Natural killer cell treated with Interleukin-12 subunit alpha and Interleukin-12 subunit beta and Interleukin-15 and Interleukin-18, amount 100 ng/mL, for 72 hours (primary cell): Measurements from ENCODE around the gene RPL10A. TPM values are rescaled to one million over a fixed set of nuclear protein-coding genes. Genes with fewer than 3 reads are reported as not detected.

Experiments used
- ATAC-seq, 2 donors: fragments of 150-1000 bp; cut with Tn5 transposase in 1 of 2; sonication (Bioruptor Pico), chemical (Tn5 transposase) in 1 of 2; 2 replicates each; pipeline ENCODE4 v1.10.0; 2021
- DNase-seq: peaks from one replicate; pipeline ENCODE4 v3.0.0; 2022; ENCODE audit warnings: low spot score
- H3K27ac Mint-ChIP-seq, 2 donors: 1 replicate in 1 of 2; 2 replicates in 1 of 2; pipeline ENCODE4 v1.8.0; 2022; ENCODE audit warnings: mixed read lengths in 2 of 2, mild to moderate bottlenecking in 1 of 2, moderate library complexity in 1 of 2
- H3K27me3 Mint-ChIP-seq, 2 donors: 1 replicate in 1 of 2; 2 replicates in 1 of 2; pipeline ENCODE4 v1.8.0; 2022; ENCODE audit warnings: mixed read lengths in 2 of 2
- H3K36me3 Mint-ChIP-seq: one replicate; pipeline ENCODE4 v1.8.0; 2022; ENCODE audit warnings: mixed read lengths
- H3K4me1 Mint-ChIP-seq, 2 donors: 1 replicate in 1 of 2; 2 replicates in 1 of 2; pipeline ENCODE4 v1.8.0; 2022; ENCODE audit warnings: low read depth in 2 of 2, mixed read lengths in 2 of 2, mild to moderate bottlenecking in 1 of 2
- H3K4me3 Mint-ChIP-seq: one replicate; pipeline ENCODE4 v1.8.0; 2022; ENCODE audit warnings: mixed read lengths
- H3K9me3 Mint-ChIP-seq: 2 replicates; pipeline ENCODE4 v1.8.0; 2022; ENCODE audit warnings: mixed read lengths
- total RNA-seq, 2 donors: library from RNA; stranded (reverse); gene quantifications; one replicate each; pipeline ENCODE4 v1.2.3, GENCODE V29; 2022

Gene RPL10A
- total RNA-seq, 2 donors from 2014 or later = 874 to 1,110 TPM

DNA sequence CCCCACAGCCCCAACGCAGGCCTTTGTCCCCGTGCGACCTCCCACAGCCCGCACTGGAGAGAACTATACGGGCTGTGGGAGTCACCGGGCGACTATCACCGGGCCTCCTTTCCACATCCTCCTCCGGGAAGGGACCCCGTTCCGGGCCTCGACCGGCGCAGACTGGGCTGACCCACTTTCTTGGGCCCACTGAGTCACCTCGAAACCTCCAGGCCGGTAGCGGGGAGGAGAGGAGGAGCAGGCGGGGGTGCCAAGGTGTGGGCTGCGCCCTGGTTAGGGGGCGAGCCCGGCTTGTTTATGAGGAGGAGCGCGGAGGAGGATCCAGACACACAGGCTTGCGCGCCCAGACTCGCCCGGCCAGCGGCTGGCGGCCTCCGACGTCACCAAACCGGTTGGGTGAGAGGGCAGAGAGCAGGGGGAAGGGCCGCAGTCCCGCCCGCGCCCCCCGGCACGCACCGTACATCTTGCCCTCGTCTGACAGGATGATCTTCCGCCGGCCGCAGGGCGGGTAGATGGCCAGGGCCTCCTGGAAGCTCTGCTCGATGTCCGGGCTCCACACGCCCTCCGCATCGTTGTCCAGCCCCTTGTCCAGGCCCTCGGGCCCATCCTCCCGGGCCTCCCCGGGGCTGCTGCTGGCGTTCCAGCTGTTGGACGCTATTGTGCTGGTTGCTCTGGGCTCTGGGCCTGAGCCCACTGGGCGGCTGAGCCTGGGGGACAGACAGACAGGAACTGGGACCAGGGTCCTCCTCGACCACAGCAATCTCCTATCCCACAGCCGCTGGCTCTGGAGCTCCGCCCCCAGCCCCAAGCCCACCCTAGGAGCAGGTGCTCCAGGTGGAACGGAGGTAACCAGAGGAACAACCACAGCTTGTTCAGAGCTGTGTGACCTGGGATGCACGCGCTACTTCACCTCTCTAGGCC lies 18.1 kb downstream of the RPL10A start:
- peaks cover 8 to 14% of the 10 kb centered on the region in 2 donors for H3K4me1 Mint-ChIP-seq
- H3K36me3 Mint-ChIP-seq = no peaks in the 10 kb centered on the region
- H3K4me3 Mint-ChIP-seq = no peak overlapping the region
- ATAC-seq = no peak
- peaks cover 4 to 5% of the 10 kb centered on the region in 2 donors for H3K27me3 Mint-ChIP-seq
- no peaks in the 10 kb centered on the region for H3K9me3 Mint-ChIP-seq
- H3K27ac Mint-ChIP-seq = no peak overlapping the region
- no peak for DNase-seq

GRCh38 chr6:35487658-35488516 lies 19.7 kb downstream of the RPL10A start:
- peaks cover 8 to 15% of the 10 kb centered on the region in 2 donors for H3K4me1 Mint-ChIP-seq
- no peak for ATAC-seq
- H3K36me3 Mint-ChIP-seq = no peaks in the 10 kb centered on the region
- H3K27me3 Mint-ChIP-seq = peaks cover 5 to 7% of the 10 kb centered on the region in 2 donors
- no peak for DNase-seq
- H3K9me3 Mint-ChIP-seq = no peaks in the 10 kb centered on the region
- H3K27ac Mint-ChIP-seq = no peak overlapping the region
- H3K4me3 Mint-ChIP-seq = no peak overlapping the region

GRCh38 chr6:35488517-35488862 lies 20.3 kb downstream of the RPL10A start:
- Mint-ChIP-seq H3K4me3 (no peak overlapping the region), H3K27me3 (peaks cover 5 to 13% of the 10 kb centered on the region in 2 donors), H3K4me1 (peaks cover 8 to 19% of the 10 kb centered on the region in 2 donors), H3K27ac (no peak overlapping the region), H3K36me3 (no peaks in the 10 kb centered on the region), H3K9me3 (no peaks in the 10 kb centered on the region)
- ATAC-seq = no peak
- DNase-seq = no peak

GRCh38 chr6:35489066-35489465 lies 20.9 kb downstream of the RPL10A start:
- Mint-ChIP-seq H3K36me3 (no peaks in the 10 kb centered on the region), H3K27ac (no peak overlapping the region), H3K27me3 (peaks cover 5 to 19% of the 10 kb centered on the region in 2 donors), H3K4me1 (peaks cover 12 to 21% of the 10 kb centered on the region in 2 donors), H3K4me3 (no peak overlapping the region), H3K9me3 (no peaks in the 10 kb centered on the region)
- DNase-seq = no peak
- no peak for ATAC-seq

GRCh38 chr6:35489995-35490791 lies 22.0 kb downstream of the RPL10A start:
- no peaks in the 10 kb centered on the region for H3K9me3 Mint-ChIP-seq
- peaks cover 5 to 22% of the 10 kb centered on the region in 2 donors for H3K27me3 Mint-ChIP-seq
- H3K36me3 Mint-ChIP-seq = no peaks in the 10 kb centered on the region
- H3K4me3 Mint-ChIP-seq = no peak overlapping the region
- ATAC-seq = no peak
- DNase-seq = no peak
- H3K27ac Mint-ChIP-seq = no peak overlapping the region
- peaks cover 14 to 23% of the 10 kb centered on the region in 2 donors for H3K4me1 Mint-ChIP-seq

DNA sequence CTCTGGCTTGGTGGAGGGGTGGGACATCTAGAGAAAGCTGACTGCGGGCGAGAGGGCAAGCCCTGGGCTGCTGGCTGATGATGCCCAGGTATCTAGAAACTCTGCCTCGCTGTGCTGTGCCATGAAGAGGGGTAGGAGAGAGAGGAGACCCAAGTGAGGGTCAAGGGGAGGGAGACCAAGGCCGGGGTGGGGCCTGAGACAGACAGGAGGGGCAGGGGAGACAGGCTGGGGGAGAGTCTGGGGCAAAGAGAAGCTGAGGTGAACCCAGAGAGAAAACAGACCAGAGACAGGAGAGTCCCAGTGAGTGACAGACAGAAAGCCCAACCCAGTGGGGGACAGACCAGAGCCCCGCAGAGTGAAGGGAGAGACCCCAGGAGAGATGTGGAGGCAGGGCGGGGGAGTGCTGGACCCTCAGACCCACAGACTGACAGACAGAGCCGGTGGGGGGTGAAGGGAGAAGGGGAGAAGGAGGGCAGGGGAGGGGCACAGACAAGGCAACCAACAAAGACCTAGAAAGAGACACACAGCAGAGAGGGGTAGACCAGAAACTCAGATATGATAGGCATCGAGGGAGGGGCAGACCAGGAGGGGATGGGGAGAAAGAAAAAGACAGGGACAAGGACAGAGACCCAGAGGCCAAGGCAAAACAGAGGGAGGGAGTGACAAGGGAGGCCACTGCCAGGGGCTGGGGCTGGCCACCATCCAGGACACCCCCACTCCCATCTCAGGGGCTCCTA lies 22.8 kb downstream of the RPL10A start:
- H3K36me3 Mint-ChIP-seq = no peaks in the 10 kb centered on the region
- H3K27me3 Mint-ChIP-seq = peaks cover 5 to 22% of the 10 kb centered on the region in 2 donors
- ATAC-seq (no peak), DNase-seq (no peak)
- H3K4me3 Mint-ChIP-seq = no peak overlapping the region
- no peaks in the 10 kb centered on the region for H3K9me3 Mint-ChIP-seq
- H3K4me1 Mint-ChIP-seq = peaks cover 14 to 23% of the 10 kb centered on the region in 2 donors
- no peak overlapping the region for H3K27ac Mint-ChIP-seq

- Mint-ChIP-seq H3K27ac (no peak overlapping the region), H3K4me3 (no peak overlapping the region), H3K9me3 (no peaks in the 10 kb centered on the region), H3K36me3 (no peaks in the 10 kb centered on the region), H3K27me3 (peaks cover 5 to 22% of the 10 kb centered on the region in 2 donors), H3K4me1 (peaks cover 14 to 23% of the 10 kb centered on the region in 2 donors)
- ATAC-seq (no peak), DNase-seq (no peak)
Measured at GRCh38 chr6:35491558-35492257, 23.5 kb downstream of the RPL10A start.

DNA sequence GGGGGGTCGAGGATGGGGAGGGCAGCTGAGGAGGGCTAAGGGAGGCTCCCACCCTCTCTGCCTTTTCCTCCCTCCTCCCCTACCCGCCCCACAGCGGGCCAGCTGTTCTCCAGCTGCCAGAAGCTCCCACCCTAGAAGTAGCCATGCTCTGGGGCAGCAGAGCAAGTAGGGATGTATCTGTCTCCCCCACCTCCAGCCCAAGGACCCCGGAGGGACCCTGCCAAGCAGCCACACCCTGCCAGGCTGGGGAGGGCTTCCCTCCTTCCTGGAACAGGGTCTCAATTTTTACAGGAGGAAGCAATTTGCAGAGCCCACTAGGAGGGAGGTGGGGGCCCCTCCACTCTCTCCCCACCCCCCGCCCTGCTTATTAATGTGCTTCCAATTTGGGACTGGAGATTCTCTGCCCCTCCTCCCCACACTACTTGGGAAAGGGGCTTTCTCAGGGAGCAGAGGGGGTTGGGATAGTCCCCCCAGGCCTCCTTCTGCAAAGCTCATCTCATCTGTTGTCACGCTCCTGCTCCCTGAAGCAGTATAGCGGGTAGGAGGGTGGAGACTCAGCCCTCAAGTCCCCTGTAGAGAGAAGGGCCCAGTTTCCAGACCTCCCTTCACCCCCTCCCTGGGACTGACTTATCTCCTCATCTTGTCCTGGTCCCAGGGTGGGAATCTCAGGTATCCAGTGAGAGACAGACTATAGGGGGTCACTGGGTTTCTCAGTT lies 24.2 kb downstream of the RPL10A start:
- no peaks in the 10 kb centered on the region for H3K36me3 Mint-ChIP-seq
- DNase-seq (no peak), ATAC-seq (no peak)
- no peak overlapping the region for H3K4me3 Mint-ChIP-seq
- H3K27ac Mint-ChIP-seq = peak overlapping the region in 1 of 2 donors; percentile 17
- peaks cover 5 to 22% of the 10 kb centered on the region in 2 donors for H3K27me3 Mint-ChIP-seq
- H3K4me1 Mint-ChIP-seq = peaks cover 14 to 23% of the 10 kb centered on the region in 2 donors
- H3K9me3 Mint-ChIP-seq = no peaks in the 10 kb centered on the region

DNA sequence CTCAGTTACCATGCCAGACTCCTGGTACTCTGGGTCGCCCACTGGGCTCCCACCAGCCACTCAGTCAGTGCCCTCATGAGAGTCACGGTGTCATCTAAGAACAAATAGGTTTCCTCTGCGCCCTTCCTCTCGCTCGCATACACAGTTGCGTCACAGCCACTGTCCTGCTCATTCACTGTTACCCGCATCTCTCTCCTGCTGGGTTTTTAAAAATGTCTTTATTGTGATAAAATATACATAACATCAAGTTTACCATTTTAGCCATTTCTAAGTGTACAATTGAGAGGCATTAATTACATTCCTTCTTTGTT lies 24.7 kb downstream of the RPL10A start:
- no peak for DNase-seq

DNA sequence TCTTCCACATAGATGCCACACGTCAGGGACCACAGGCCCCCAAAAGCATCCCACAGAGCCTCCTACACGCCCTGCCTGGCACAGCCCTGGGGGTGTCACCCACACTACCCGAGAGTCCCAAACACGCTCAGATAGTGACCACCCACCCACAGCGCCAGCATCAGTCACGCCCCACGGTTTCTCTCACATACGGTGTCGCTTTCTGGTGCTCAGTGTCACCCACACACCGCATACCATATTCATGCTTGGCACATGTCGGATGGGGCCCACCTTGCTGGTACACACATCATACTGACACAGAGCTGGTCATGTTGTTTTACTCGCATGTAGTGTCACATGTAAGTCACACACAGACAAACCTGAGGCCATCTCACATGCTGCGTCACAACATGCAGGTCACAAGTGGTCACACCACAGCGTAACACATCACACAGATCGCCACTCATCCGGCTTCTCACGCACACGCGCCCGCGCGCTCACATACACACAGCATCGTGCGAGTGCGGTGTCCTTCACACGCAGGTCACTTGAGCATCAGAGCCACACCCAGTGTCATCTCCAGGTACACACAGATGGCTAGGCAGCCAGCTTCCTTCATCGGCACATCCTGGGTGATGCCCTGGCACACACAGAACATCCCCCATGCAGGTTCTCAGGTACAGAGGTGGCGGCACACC lies 25.2 kb downstream of the RPL10A start:
- Mint-ChIP-seq H3K27me3 (peaks cover 6 to 23% of the 10 kb centered on the region in 2 donors), H3K4me1 (peaks cover 10 to 17% of the 10 kb centered on the region in 2 donors), H3K27ac (peak overlapping the region in 1 of 2 donors; percentile 17), H3K4me3 (peak overlapping the region; percentile 1), H3K9me3 (no peaks in the 10 kb centered on the region), H3K36me3 (no peaks in the 10 kb centered on the region)
- no peak for DNase-seq
- ATAC-seq = no peak

More for the DNA sequence above, 24.7 kb downstream of the RPL10A start:
- H3K27ac Mint-ChIP-seq = peak overlapping the region in 1 of 2 donors; percentile 17
- peaks cover 9 to 20% of the 10 kb centered on the region in 2 donors for H3K4me1 Mint-ChIP-seq
- peaks cover 5 to 22% of the 10 kb centered on the region in 2 donors for H3K27me3 Mint-ChIP-seq
- H3K9me3 Mint-ChIP-seq = no peaks in the 10 kb centered on the region
- H3K4me3 Mint-ChIP-seq = no peak overlapping the region
- no peak for ATAC-seq
- H3K36me3 Mint-ChIP-seq = no peaks in the 10 kb centered on the region

GRCh38 chr6:35494161-35494563 lies 26.0 kb downstream of the RPL10A start:
- peaks cover 10 to 28% of the 10 kb centered on the region in 2 donors for H3K27me3 Mint-ChIP-seq
- DNase-seq (no peak), ATAC-seq (no peak)
- peak overlapping the region in 1 of 2 donors; percentile 17 for H3K27ac Mint-ChIP-seq
- H3K4me3 Mint-ChIP-seq = peak overlapping the region; percentile 1
- H3K9me3 Mint-ChIP-seq = no peaks in the 10 kb centered on the region
- H3K4me1 Mint-ChIP-seq = peaks cover 14 to 22% of the 10 kb centered on the region in 2 donors
- H3K36me3 Mint-ChIP-seq = no peaks in the 10 kb centered on the region
